PC-9 (cell line): ENCODE data around the gene C3orf80. TPM values are rescaled to one million over a fixed set of nuclear protein-coding genes. Genes with fewer than 3 reads are reported as not detected.

Experiments used
- BruUV-seq: library from RNA; stranded (reverse); fragments of 400-500 nt; replicated peaks from 2 replicates; lab custom pipeline; 2021; lab: Mats Ljungman, UMichigan
- CTCF ChIA-PET: fragments of 300-600 bp; sonication (Branson Sonifier 250); formaldehyde crosslinking; loops from one replicate; lab custom pipeline; 2022; ENCODE audit warnings: antibody characterized with exemption; lab: Charles Lee
- POLR2A ChIA-PET: fragments of 300-600 bp; sonication (Branson Sonifier 250); formaldehyde crosslinking; loops from one replicate; lab custom pipeline; 2022; ENCODE audit warnings: antibody characterized with exemption; ENCODE audit not compliant: unreplicated experiment; lab: Charles Lee
- DNase-seq, 2 experiments: peaks; one replicate each; pipeline versions ENCODE4 v3.0.0 to v3.0.0-alpha.2; 2015 to 2022; ENCODE audit warnings: mixed read lengths in 1 of 2
- H2AFZ ChIP-seq: fragments of 200-600 bp; sonication (generic); 2 replicates; pipeline ENCODE4 v1.8.1; 2017; ENCODE audit warnings: antibody characterized with exemption
- H3F3A ChIP-seq: fragments of 200-600 bp; sonication (generic); 2 replicates; pipeline ENCODE4 v1.8.1; 2017; ENCODE audit warnings: antibody characterized with exemption, mild to moderate bottlenecking, low read depth; ENCODE audit not compliant: insufficient read depth
- H3K27ac ChIP-seq: fragments of 200-600 bp; sonication (generic); 2 replicates; pipeline ENCODE4 v1.6.1; 2016; ENCODE audit warnings: mixed run types
- H3K27me3 ChIP-seq: fragments of 200-600 bp; sonication (generic); 2 replicates; pipeline ENCODE4 v1.6.1; 2016; ENCODE audit warnings: low read depth, mixed run types; ENCODE audit not compliant: insufficient read depth
- H3K36me3 ChIP-seq: fragments of 200-600 bp; sonication (generic); 2 replicates; pipeline ENCODE4 v1.6.1; 2016; ENCODE audit warnings: low read depth, mixed run types
- H3K4me1 ChIP-seq: fragments of 200-600 bp; sonication (generic); replicated peaks from 2 replicates; pipeline ENCODE4 v1.6.1; 2016; ENCODE audit warnings: mixed run types; ENCODE audit not compliant: insufficient read depth
- H3K4me2 ChIP-seq: fragments of 200-600 bp; sonication (generic); 2 replicates; pipeline ENCODE4 v1.6.1; 2017; ENCODE audit warnings: mixed run types
- H3K4me3 ChIP-seq: fragments of 200-600 bp; sonication (generic); 2 replicates; pipeline ENCODE4 v1.6.1; 2016; ENCODE audit warnings: mixed run types
- H3K79me2 ChIP-seq: fragments of 200-600 bp; sonication (generic); 2 replicates; pipeline ENCODE4 v1.6.1; 2017; ENCODE audit warnings: low read depth, mixed run types
- H3K9me2 ChIP-seq: fragments of 200-600 bp; sonication (generic); 2 replicates; pipeline ENCODE4 v1.8.1; 2017; ENCODE audit warnings: mild to moderate bottlenecking; ENCODE audit not compliant: insufficient read depth
- H3K9me3 ChIP-seq: fragments of 200-600 bp; sonication (generic); 2 replicates; pipeline ENCODE4 v1.8.1; 2016; ENCODE audit warnings: low read depth; ENCODE audit not compliant: insufficient read depth
- H4K20me1 ChIP-seq: fragments of 200-600 bp; sonication (generic); 2 replicates; pipeline ENCODE4 v1.8.1; 2017; ENCODE audit not compliant: insufficient read depth
- CTCF ChIP-seq: fragments of 200-600 bp; sonication (generic); conservative IDR thresholded peaks from 2 replicates; pipeline ENCODE4 v1.6.1; 2017; ENCODE audit warnings: mixed run types, antibody characterized with exemption, mild to moderate bottlenecking, moderate library complexity
- EZH2 ChIP-seq: fragments of 200-600 bp; sonication (generic); IDR thresholded peaks from 2 replicates; pipeline ENCODE4 v1.8.0; 2017; ENCODE audit warnings: antibody characterized with exemption, low read depth
- intact Hi-C: fragments of 100-400 bp; cut with micrococcal nuclease; formaldehyde crosslinking; loops from one replicate; pipeline ENCODE4 v1.10.0; 2022; ENCODE audit not compliant: unreplicated experiment
- total RNA-seq: library from RNA; stranded (reverse); gene quantifications from 2 replicates; pipeline ENCODE4 v1.2.3, GENCODE V29; 2021

The C3orf80 gene
- total RNA-seq, 1 experiment from 2014 or later: not detected

- POLR2A ChIA-PET: no interaction called here
- TF ChIP-seq CTCF (peak; percentile 50; the same call in 1 of the 2 replicates), EZH2 (no peak)
- no peak overlapping the region for H3K4me3 ChIP-seq
- H3K4me2 ChIP-seq: no peak overlapping the region
- no TSS peak for BruUV-seq
- CTCF ChIA-PET: no interaction called here
- H3K27me3 ChIP-seq: no peaks in the 10 kb centered on the region
- no peaks in the 10 kb centered on the region for H3K4me1 ChIP-seq
- H3K9me3 ChIP-seq: no peaks in the 10 kb centered on the region
- H3K27ac ChIP-seq: no peak overlapping the region
- no peaks in the 10 kb centered on the region for H4K20me1 ChIP-seq
- no peaks in the 10 kb centered on the region for H3F3A ChIP-seq
- peaks cover 5% of the 10 kb centered on the region; the same call in 1 of the 2 replicates for H3K9me2 ChIP-seq
- H2AFZ ChIP-seq: no peak overlapping the region
- intact Hi-C loops: no loop called here
- DNase-seq: peak in 1 of 2 experiments; percentile 49
- H3K79me2 ChIP-seq: no peaks in the 10 kb centered on the region
- H3K36me3 ChIP-seq: no peaks in the 10 kb centered on the region
Measured at GRCh38 chr3:160210799-160211221, 14.4 kb upstream of the C3orf80 start.

GRCh38 chr3:160213191-160213590 lies 12.0 kb upstream of the C3orf80 start:
- H3K79me2 ChIP-seq: no peaks in the 10 kb centered on the region
- no peaks in the 10 kb centered on the region for H3K27me3 ChIP-seq
- no peaks in the 10 kb centered on the region for H4K20me1 ChIP-seq
- TF ChIP-seq CTCF: no peak
- TF ChIP-seq EZH2: no peak
- H3K9me3 ChIP-seq: no peaks in the 10 kb centered on the region
- no peaks in the 10 kb centered on the region for H3K36me3 ChIP-seq
- no peak overlapping the region for H3K27ac ChIP-seq
- DNase-seq: no peak
- no peaks in the 10 kb centered on the region for H3K4me1 ChIP-seq
- CTCF ChIA-PET: interaction anchor here (0.6 kb wide), 1 partner anchor 90 kb away, joined by 3 read pairs; no protein-coding TSS in a partner anchor
- POLR2A ChIA-PET: no interaction called here
- H3K9me2 ChIP-seq: peaks cover 5% of the 10 kb centered on the region; the same call in 1 of the 2 replicates
- intact Hi-C loops: no loop called here
- no peak overlapping the region for H3K4me3 ChIP-seq
- no peaks in the 10 kb centered on the region for H3F3A ChIP-seq
- H3K4me2 ChIP-seq: no peak overlapping the region
- H2AFZ ChIP-seq: no peak overlapping the region
- no TSS peak for BruUV-seq

GRCh38 chr3:160217675-160218074 lies 7.5 kb upstream of the C3orf80 start:
- no peaks in the 10 kb centered on the region for H3F3A ChIP-seq
- no peak for DNase-seq
- H4K20me1 ChIP-seq: no peaks in the 10 kb centered on the region
- intact Hi-C loops: no loop called here
- H3K9me3 ChIP-seq: no peaks in the 10 kb centered on the region
- no TSS peak for BruUV-seq
- H3K79me2 ChIP-seq: no peaks in the 10 kb centered on the region
- no peak overlapping the region for H2AFZ ChIP-seq
- H3K4me1 ChIP-seq: no peaks in the 10 kb centered on the region
- POLR2A ChIA-PET: no interaction called here
- H3K36me3 ChIP-seq: no peaks in the 10 kb centered on the region
- H3K4me3 ChIP-seq: no peak overlapping the region
- H3K4me2 ChIP-seq: no peak overlapping the region
- TF ChIP-seq CTCF (no peak), EZH2 (no peak)
- CTCF ChIA-PET: no interaction called here
- H3K9me2 ChIP-seq: no peaks in the 10 kb centered on the region; the same call in 1 of the 2 replicates
- no peak overlapping the region for H3K27ac ChIP-seq
- no peaks in the 10 kb centered on the region for H3K27me3 ChIP-seq
